PC-3 (cell line): ENCODE measurements around the gene IL18BP. TPM values are rescaled to one million over a fixed set of nuclear protein-coding genes. Genes with fewer than 3 reads are reported as not detected.

ENCODE experiments used
- ATAC-seq: fragments of 200-7000 bp; cut with Tn5 transposase; 2 replicates; pipeline ENCODE4 v1.9.1; 2020; ENCODE audit warnings: mild to moderate bottlenecking, moderate library complexity
- BruUV-seq: library from RNA; stranded (reverse); fragments of 400-500 nt; replicated peaks from 2 replicates; lab custom pipeline; 2021; lab: Mats Ljungman, UMichigan
- CTCF ChIA-PET: fragments of 300-600 bp; sonication (Branson Sonifier 250); formaldehyde crosslinking; loops from one replicate; lab custom pipeline; 2022; ENCODE audit warnings: antibody characterized with exemption; lab: Charles Lee
- POLR2A ChIA-PET: fragments of 300-600 bp; sonication (Branson Sonifier 250); formaldehyde crosslinking; loops from one replicate; lab custom pipeline; 2022; ENCODE audit warnings: antibody characterized with exemption; ENCODE audit not compliant: unreplicated experiment; lab: Charles Lee
- DNase-seq: peaks from one replicate; pipeline ENCODE4 v3.0.0-alpha.2; 2015
- H2AFZ ChIP-seq: fragments of 300-600 bp; sonication (generic); 2 replicates; pipeline ENCODE4 v1.6.0; 2016; ENCODE audit warnings: antibody characterized with exemption, low read length
- H3F3A ChIP-seq: fragments of 300-600 bp; sonication (generic); one replicate; pipeline ENCODE4 v1.6.0; 2017; ENCODE audit warnings: antibody characterized with exemption, low read length, control low read depth, mild to moderate bottlenecking; ENCODE audit not compliant: unreplicated experiment
- H3K27ac ChIP-seq: fragments of 300-600 bp; sonication (generic); 2 replicates; pipeline ENCODE4 v1.5.1; 2016; ENCODE audit warnings: mild to moderate bottlenecking, low read length
- H3K27me3 ChIP-seq: fragments of 300-600 bp; sonication (generic); 2 replicates; pipeline ENCODE4 v1.6.1; 2016; ENCODE audit warnings: low read length, mixed read lengths
- H3K36me3 ChIP-seq: fragments of 300-600 bp; sonication (generic); 2 replicates; pipeline ENCODE4 v1.6.1; 2016; ENCODE audit warnings: low read depth, mixed run types, low read length, mixed read lengths
- H3K4me1 ChIP-seq: fragments of 300-600 bp; sonication (generic); 2 replicates; pipeline ENCODE4 v1.5.1; 2016; ENCODE audit warnings: low read length; ENCODE audit not compliant: insufficient read depth
- H3K4me2 ChIP-seq: fragments of 300-600 bp; sonication (generic); 2 replicates; pipeline ENCODE4 v1.6.0; 2016; ENCODE audit warnings: low read length
- H3K4me3 ChIP-seq: fragments of 300-600 bp; sonication (generic); 2 replicates; pipeline ENCODE4 v1.5.1; 2016; ENCODE audit warnings: mild to moderate bottlenecking, low read length, mixed read lengths
- H3K79me2 ChIP-seq: fragments of 300-600 bp; sonication (generic); 2 replicates; pipeline ENCODE4 v1.6.1; 2017; ENCODE audit warnings: low read length, mixed read lengths
- H3K9ac ChIP-seq: fragments of 300-600 bp; sonication (generic); 2 replicates; pipeline ENCODE4 v1.6.0; 2016; ENCODE audit warnings: mild to moderate bottlenecking, low read length
- H3K9me2 ChIP-seq: fragments of 300-600 bp; sonication (generic); replicated peaks from 2 replicates; pipeline ENCODE4 v1.6.1; 2016; ENCODE audit warnings: mixed run types, low read length, mixed read lengths
- H3K9me3 ChIP-seq: fragments of 300-600 bp; sonication (generic); 2 replicates; pipeline ENCODE4 v1.6.1; 2016; ENCODE audit warnings: low read length, mixed read lengths
- H4K20me1 ChIP-seq: fragments of 300-600 bp; sonication (generic); 2 replicates; pipeline ENCODE4 v1.6.1; 2016; ENCODE audit warnings: low read length, mixed read lengths
- EZH2 ChIP-seq: fragments of 300-600 bp; sonication (generic); IDR thresholded peaks from one replicate; pipeline ENCODE4 v1.6.1; 2017; ENCODE audit warnings: antibody characterized with exemption, mild to moderate bottlenecking, low read length; ENCODE audit not compliant: unreplicated experiment
- EZH2phosphoT487 ChIP-seq: fragments of 300-600 bp; sonication (generic); IDR thresholded peaks from 2 replicates; pipeline ENCODE4 v1.6.1; 2018; ENCODE audit warnings: mild to moderate bottlenecking, antibody characterized with exemption, low read length, borderline replicate concordance
- intact Hi-C: fragments of 100-400 bp; cut with micrococcal nuclease; formaldehyde crosslinking; loops from 2 replicates; pipeline ENCODE4 v1.9.0; 2023
- total RNA-seq: library from RNA; depleted of rRNA; stranded (reverse); fragments of >200 nt; gene quantifications from 2 replicates; pipeline ENCODE4 v1.2.3, GENCODE V29; 2014
- TF ChIP-seq, protein P1 (sequence below): fragments of 300-600 bp; sonication (generic); conservative IDR thresholded peaks from 2 replicates; pipeline ENCODE4 v1.5.1; 2017; ENCODE audit warnings: antibody characterized with exemption, low read depth, mild to moderate bottlenecking, low read length

IL18BP gene
- total RNA-seq, 1 experiment from 2014 or later, result 7.2 TPM

DNA sequence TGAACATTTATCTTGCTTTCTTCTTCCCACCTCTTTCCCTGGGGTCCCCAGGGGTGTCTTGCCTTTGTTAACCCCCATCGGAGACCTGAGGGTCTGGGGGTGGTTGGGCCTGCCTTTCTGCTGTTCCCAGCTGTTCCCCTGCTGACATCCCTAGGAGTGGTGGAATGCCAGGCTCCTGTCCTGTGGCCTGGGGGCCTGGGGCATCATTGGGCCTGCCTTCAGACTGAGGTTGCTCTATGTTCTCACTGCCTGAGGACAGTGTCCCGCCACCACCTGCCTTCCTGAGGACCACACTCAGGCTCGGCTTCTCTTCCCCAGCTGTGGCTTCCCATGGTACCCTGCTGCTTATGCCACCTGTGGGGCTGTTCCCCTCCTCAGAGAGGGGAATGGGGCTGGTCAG lies 1.1 kb upstream of the IL18BP start:
- H3K9ac ChIP-seq, result no peak overlapping the region
- no peak for DNase-seq
- ChIA-PET CTCF (no interaction called here), POLR2A (no interaction called here)
- H3K4me3 ChIP-seq, result no peak overlapping the region
- no peaks in the 10 kb centered on the region for H3K79me2 ChIP-seq
- H3K9me2 ChIP-seq, result no peaks in the 10 kb centered on the region
- TF ChIP-seq EZH2phosphoT487 (no peak), EZH2 (no peak)
- TF ChIP-seq, protein P1, sequence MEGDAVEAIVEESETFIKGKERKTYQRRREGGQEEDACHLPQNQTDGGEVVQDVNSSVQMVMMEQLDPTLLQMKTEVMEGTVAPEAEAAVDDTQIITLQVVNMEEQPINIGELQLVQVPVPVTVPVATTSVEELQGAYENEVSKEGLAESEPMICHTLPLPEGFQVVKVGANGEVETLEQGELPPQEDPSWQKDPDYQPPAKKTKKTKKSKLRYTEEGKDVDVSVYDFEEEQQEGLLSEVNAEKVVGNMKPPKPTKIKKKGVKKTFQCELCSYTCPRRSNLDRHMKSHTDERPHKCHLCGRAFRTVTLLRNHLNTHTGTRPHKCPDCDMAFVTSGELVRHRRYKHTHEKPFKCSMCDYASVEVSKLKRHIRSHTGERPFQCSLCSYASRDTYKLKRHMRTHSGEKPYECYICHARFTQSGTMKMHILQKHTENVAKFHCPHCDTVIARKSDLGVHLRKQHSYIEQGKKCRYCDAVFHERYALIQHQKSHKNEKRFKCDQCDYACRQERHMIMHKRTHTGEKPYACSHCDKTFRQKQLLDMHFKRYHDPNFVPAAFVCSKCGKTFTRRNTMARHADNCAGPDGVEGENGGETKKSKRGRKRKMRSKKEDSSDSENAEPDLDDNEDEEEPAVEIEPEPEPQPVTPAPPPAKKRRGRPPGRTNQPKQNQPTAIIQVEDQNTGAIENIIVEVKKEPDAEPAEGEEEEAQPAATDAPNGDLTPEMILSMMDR, result no peak
- no peaks in the 10 kb centered on the region for H3K27me3 ChIP-seq
- H3K4me1 ChIP-seq, result no peaks in the 10 kb centered on the region
- intact Hi-C loops, result no loop called here
- H2AFZ ChIP-seq, result no peak overlapping the region
- H3F3A ChIP-seq, result no peaks in the 10 kb centered on the region
- H3K9me3 ChIP-seq, result no peaks in the 10 kb centered on the region
- BruUV-seq, result no TSS peak
- ATAC-seq, result no peak
- no peaks in the 10 kb centered on the region for H4K20me1 ChIP-seq
- no peak overlapping the region for H3K27ac ChIP-seq
- H3K36me3 ChIP-seq, result peaks cover 7% of the 10 kb centered on the region; the same call in 1 of the 2 replicates
- no peak overlapping the region for H3K4me2 ChIP-seq

DNA sequence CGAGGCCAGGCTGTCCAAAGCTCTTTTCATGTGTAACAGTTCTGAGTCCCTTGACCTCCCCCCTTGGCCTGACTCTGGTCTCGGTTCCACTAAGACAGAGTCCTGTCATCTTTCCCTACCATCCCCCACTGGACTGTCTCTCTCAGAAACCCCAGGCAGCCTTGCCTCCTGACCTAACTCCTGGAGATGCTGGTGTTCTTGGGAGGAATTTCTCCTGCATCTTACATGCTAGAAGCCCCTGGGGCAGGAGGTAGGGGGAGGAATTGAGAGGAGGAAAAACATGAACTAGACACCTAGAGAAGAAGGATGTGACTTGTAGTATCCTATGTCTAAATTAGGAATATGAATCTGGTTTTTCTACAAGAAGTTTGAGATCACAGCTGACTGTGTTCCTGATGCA lies 648 bp upstream of the IL18BP start:
- H2AFZ ChIP-seq, result no peak overlapping the region
- no peak overlapping the region for H3K9ac ChIP-seq
- H3K27ac ChIP-seq, result no peak overlapping the region
- no peak overlapping the region for H3K4me3 ChIP-seq
- no peak for ATAC-seq
- no peaks in the 10 kb centered on the region for H3K79me2 ChIP-seq
- no TSS peak for BruUV-seq
- ChIA-PET POLR2A (no interaction called here), CTCF (no interaction called here)
- no peaks in the 10 kb centered on the region for H3K9me2 ChIP-seq
- TF ChIP-seq, protein P1, result no peak
- TF ChIP-seq EZH2phosphoT487 (no peak), EZH2 (no peak)
- intact Hi-C loops, result no loop called here
- H3K36me3 ChIP-seq, result peaks cover 10% of the 10 kb centered on the region; the same call in 1 of the 2 replicates
- H3K4me2 ChIP-seq, result no peak overlapping the region
- no peaks in the 10 kb centered on the region for H3K27me3 ChIP-seq
- no peak for DNase-seq
- no peaks in the 10 kb centered on the region for H3K4me1 ChIP-seq
- no peaks in the 10 kb centered on the region for H3K9me3 ChIP-seq
- H3F3A ChIP-seq, result no peaks in the 10 kb centered on the region
- H4K20me1 ChIP-seq, result no peaks in the 10 kb centered on the region

GRCh38 chr11:71999362-71999761 lies 653 bp downstream of the IL18BP start:
- POLR2A ChIA-PET, result no interaction called here
- CTCF ChIA-PET, result no interaction called here
- no TSS peak for BruUV-seq
- ATAC-seq (no peak), DNase-seq (no peak)
- Histone ChIP-seq H3K79me2 (no peaks in the 10 kb centered on the region), H3K36me3 (peaks cover 24% of the 10 kb centered on the region), H3K9ac (no peak overlapping the region), H3K9me2 (no peaks in the 10 kb centered on the region), H3K27ac (no peak overlapping the region), H3K9me3 (no peaks in the 10 kb centered on the region), H2AFZ (no peak overlapping the region), H4K20me1 (no peaks in the 10 kb centered on the region), H3F3A (no peaks in the 10 kb centered on the region), H3K4me2 (no peak overlapping the region), H3K4me1 (no peaks in the 10 kb centered on the region), H3K4me3 (no peak overlapping the region), H3K27me3 (no peaks in the 10 kb centered on the region)
- no peak for TF ChIP-seq EZH2phosphoT487
- TF ChIP-seq, protein P1, result no peak
- TF ChIP-seq EZH2, result no peak
- intact Hi-C loops, result no loop called here
